GM06990 (cell line): ENCODE results near the gene GAS7.

ENCODE experiments used
- DNase-seq: peaks from one replicate; pipeline ENCODE4 v3.0.0-alpha.2; 2011; ENCODE audit not compliant: insufficient read length; ENCODE audit errors: extremely low read depth
- H3K27me3 ChIP-seq: replicated peaks from 2 replicates; pipeline ENCODE4 v1.6.0; 2011; ENCODE audit warnings: low read length; ENCODE audit not compliant: control insufficient read depth, insufficient read depth
- H3K36me3 ChIP-seq: 2 replicates; pipeline ENCODE4 v1.5.1; 2011; ENCODE audit warnings: low read length; ENCODE audit not compliant: control insufficient read depth, insufficient read depth
- H3K4me3 ChIP-seq: replicated peaks from 2 replicates; pipeline ENCODE4 v1.5.1; 2011; ENCODE audit warnings: low read depth, mild to moderate bottlenecking, control low read depth, low read length
- TF ChIP-seq, protein P1 (sequence below): IDR thresholded peaks from 2 replicates; pipeline ENCODE4 v1.5.1; 2011; ENCODE audit warnings: low read length, control low read depth, mild to moderate bottlenecking, inconsistent platforms; ENCODE audit not compliant: insufficient read depth, poor library complexity, severe bottlenecking

Gene GAS7

GRCh38 chr17:10094797-10095196 lies 103.6 kb downstream of the GAS7 start:
- Histone ChIP-seq H3K4me3 (no peak overlapping the region), H3K36me3 (no peaks in the 10 kb centered on the region), H3K27me3 (no peaks in the 10 kb centered on the region)
- TF ChIP-seq, protein P1, sequence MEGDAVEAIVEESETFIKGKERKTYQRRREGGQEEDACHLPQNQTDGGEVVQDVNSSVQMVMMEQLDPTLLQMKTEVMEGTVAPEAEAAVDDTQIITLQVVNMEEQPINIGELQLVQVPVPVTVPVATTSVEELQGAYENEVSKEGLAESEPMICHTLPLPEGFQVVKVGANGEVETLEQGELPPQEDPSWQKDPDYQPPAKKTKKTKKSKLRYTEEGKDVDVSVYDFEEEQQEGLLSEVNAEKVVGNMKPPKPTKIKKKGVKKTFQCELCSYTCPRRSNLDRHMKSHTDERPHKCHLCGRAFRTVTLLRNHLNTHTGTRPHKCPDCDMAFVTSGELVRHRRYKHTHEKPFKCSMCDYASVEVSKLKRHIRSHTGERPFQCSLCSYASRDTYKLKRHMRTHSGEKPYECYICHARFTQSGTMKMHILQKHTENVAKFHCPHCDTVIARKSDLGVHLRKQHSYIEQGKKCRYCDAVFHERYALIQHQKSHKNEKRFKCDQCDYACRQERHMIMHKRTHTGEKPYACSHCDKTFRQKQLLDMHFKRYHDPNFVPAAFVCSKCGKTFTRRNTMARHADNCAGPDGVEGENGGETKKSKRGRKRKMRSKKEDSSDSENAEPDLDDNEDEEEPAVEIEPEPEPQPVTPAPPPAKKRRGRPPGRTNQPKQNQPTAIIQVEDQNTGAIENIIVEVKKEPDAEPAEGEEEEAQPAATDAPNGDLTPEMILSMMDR = no peak
- DNase-seq = no peak

DNA sequence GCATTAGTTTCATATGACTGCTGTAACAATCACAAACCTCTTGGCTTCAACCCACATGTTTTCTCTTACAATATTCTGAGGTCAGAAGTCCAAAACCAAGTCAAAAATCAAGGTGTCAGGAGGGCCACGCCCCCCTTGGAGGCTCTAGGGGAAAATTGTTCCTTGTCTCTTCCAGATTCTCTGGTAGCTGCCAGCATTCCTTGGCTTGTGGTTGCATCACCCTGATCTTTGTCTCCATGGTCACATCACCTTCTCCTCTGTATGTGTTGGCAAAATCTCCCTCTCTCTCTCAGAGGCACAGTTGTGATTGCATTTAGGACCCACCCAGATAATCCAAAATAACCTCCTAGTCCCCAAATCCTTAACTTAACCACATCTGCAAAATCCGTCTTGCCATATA lies 105.8 kb downstream of the GAS7 start:
- no peaks in the 10 kb centered on the region for H3K36me3 ChIP-seq
- DNase-seq = no peak
- TF ChIP-seq, protein P1 = no peak
- H3K27me3 ChIP-seq = no peaks in the 10 kb centered on the region
- no peak overlapping the region for H3K4me3 ChIP-seq

- no peak for DNase-seq
- TF ChIP-seq, protein P1 = no peak
- Histone ChIP-seq H3K27me3 (no peaks in the 10 kb centered on the region), H3K4me3 (no peak overlapping the region), H3K36me3 (no peaks in the 10 kb centered on the region)
Measured at GRCh38 chr17:10091046-10091445, 107.4 kb downstream of the GAS7 start.

DNA sequence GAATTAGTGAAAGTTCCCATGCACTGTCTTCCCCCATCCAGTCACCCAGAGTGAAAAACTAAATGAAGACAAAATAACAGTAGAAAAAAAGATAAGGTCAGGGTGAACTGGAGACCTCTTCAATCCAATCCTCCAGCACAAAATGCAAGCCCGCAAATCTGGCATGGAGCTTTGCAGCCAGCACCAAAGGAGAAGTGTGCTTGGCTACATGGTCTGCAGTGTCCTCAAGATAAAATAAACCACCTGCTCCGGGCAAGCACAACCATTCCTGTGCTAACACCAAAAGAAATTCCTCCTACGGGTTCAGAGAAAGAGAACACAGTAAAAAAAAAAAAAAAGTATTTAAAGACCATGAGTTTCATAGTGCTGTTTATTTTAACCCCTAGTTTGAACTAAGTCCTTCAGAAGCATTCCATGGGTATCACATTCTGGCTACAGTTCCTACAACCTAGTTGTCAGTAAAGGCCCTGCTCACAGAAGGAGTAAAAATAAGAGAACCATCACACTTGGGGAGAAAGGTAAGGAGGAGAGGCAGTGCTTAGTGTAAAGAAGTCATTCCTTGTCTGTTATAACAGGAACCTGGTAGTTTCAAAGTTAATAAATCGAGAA lies 109.1 kb downstream of the GAS7 start:
- TF ChIP-seq, protein P1 = no peak
- Histone ChIP-seq H3K27me3 (no peaks in the 10 kb centered on the region), H3K36me3 (no peaks in the 10 kb centered on the region), H3K4me3 (no peak overlapping the region)
- DNase-seq = no peak

DNA sequence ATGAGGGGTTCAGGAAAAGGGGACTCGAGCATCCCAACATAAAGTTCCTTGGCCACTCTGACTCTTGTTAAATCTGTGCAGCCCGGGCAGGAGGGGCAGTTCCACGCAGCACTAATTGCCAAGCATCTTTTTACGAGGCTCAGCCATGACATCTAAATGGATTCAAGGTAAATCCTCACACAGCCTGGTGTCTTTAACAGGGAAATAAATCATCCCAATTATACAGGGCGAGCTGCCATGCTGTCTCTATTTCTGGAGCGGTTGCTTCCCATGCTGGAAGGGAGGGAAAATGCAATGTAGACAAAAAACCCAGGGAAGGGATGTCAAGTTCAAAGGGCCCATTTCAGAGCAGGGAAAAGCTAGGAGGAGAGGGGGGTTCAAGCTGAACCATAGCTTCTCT lies 110.0 kb downstream of the GAS7 start:
- Histone ChIP-seq H3K36me3 (no peaks in the 10 kb centered on the region), H3K27me3 (no peaks in the 10 kb centered on the region), H3K4me3 (no peak overlapping the region)
- TF ChIP-seq, protein P1 = no peak
- no peak for DNase-seq

GRCh38 chr17:10087355-10087754 lies 111.1 kb downstream of the GAS7 start:
- Histone ChIP-seq H3K27me3 (no peaks in the 10 kb centered on the region), H3K4me3 (no peak overlapping the region), H3K36me3 (no peaks in the 10 kb centered on the region)
- no peak for DNase-seq
- TF ChIP-seq, protein P1 = no peak
